Upper lobe of left lung (tissue), 6 donors: ENCODE measurements around the gene SORL1. TPM values are rescaled to one million over a fixed set of nuclear protein-coding genes. Genes with fewer than 3 reads are reported as not detected.

ENCODE experiments used
- ATAC-seq, 2 donors: fragments of 200-7000 bp; cut with Tn5 transposase; one replicate each; pipeline ENCODE4 v1.9.1; 2022; ENCODE audit warnings: mild to moderate bottlenecking in 2 of 2, moderate library complexity in 2 of 2; ENCODE audit not compliant: low FRiP score in 2 of 2
- DNase-seq, 2 donors: peaks; one replicate each; pipeline ENCODE4 v3.0.0-alpha.2; 2019 to 2020
- H3K27ac ChIP-seq, 4 donors: fragments of 200-600 bp; sonication (generic); one replicate each; pipeline ENCODE4 v1.5.1; 2016 to 2019
- H3K27me3 ChIP-seq, 4 donors: fragments of 200-600 bp; sonication (generic); one replicate each; pipeline ENCODE4 v1.5.1; 2017 to 2019
- H3K36me3 ChIP-seq, 4 donors: fragments of 200-600 bp; sonication (generic); one replicate each; pipeline ENCODE4 v1.5.1; 2016 to 2019
- H3K4me1 ChIP-seq, 4 donors: fragments of 200-600 bp; sonication (generic); one replicate each; pipeline ENCODE4 v1.5.1; 2018 to 2019
- H3K4me3 ChIP-seq, 4 donors: fragments of 200-600 bp; sonication (generic); one replicate each; pipeline ENCODE4 v1.5.1; 2017 to 2019; ENCODE audit warnings: mild to moderate bottlenecking in 2 of 4, moderate library complexity in 1 of 4
- H3K9me3 ChIP-seq, 4 donors: fragments of 200-600 bp; sonication (generic); one replicate each; pipeline ENCODE4 v1.5.1; 2018 to 2019
- EP300 ChIP-seq, 4 donors: sonication (generic); formaldehyde crosslinking; IDR thresholded peaks; one replicate each; pipeline ENCODE4 v1.5.1; 2017; ENCODE audit warnings: antibody characterized with exemption in 4 of 4, control low read depth in 2 of 4
- POLR2A ChIP-seq, 4 donors: fragments of 450-650 bp; IDR thresholded peaks; one replicate each; pipeline ENCODE4 v1.5.1; 2016 to 2017; ENCODE audit warnings: antibody characterized with exemption in 4 of 4, mild to moderate bottlenecking in 2 of 4
- POLR2AphosphoS5 ChIP-seq, 2 donors: sonication (generic); formaldehyde crosslinking; IDR thresholded peaks; one replicate each; pipeline ENCODE4 v1.5.1; 2017; ENCODE audit warnings: antibody characterized with exemption in 2 of 2
- WGBS, 2 donors: methylation state at CpG; one replicate each; pipeline ENCODE4 v1.1.5; 2017 to 2018; 5-methylcytosine and 5-hydroxymethylcytosine counted together
- total RNA-seq, 6 donors: library from RNA; depleted of rRNA in 4 of 6; stranded (reverse); fragments of >200 nt in 4 of 6; gene quantifications; one replicate each; pipeline versions ENCODE4 v1.1.0 to v1.2.1, GENCODE V29; 2016 to 2021
- TF ChIP-seq, protein P1 (sequence below), 6 experiments: fragments of 450-650 bp in 4 of 6; fragments of 200-600 bp in 2 of 6; sonication (generic) in 2 of 6; IDR thresholded peaks; one replicate each; pipeline ENCODE4 v1.5.1; 2016 to 2019; ENCODE audit warnings: antibody characterized with exemption in 6 of 6
- donor health status: DM: no; HTN: no; CAD: no; lungs with moderate emphysema.
- donor health status: DM: no; HTN: yes; CAD: no; lungs with severe emphysema.

Gene SORL1
- total RNA-seq, 6 donors from 2014 or later = 33.3 to 85.9 (median 67.2) TPM

- WGBS, 2 donors = 64 to 81% methylated on average over 18 to 19 of the region's 19 CpGs
- Histone ChIP-seq H3K9me3 (no peaks in the 10 kb centered on the region), H3K4me1 (peaks cover 0 to 7% (median 2%) of the 10 kb centered on the region in 4 donors), H3K27me3 (no peaks in the 10 kb centered on the region), H3K27ac (no peak overlapping the region), H3K4me3 (no peak overlapping the region), H3K36me3 (no peaks in the 10 kb centered on the region)
- ATAC-seq (no peak), DNase-seq (no peak)
- TF ChIP-seq, protein P1, sequence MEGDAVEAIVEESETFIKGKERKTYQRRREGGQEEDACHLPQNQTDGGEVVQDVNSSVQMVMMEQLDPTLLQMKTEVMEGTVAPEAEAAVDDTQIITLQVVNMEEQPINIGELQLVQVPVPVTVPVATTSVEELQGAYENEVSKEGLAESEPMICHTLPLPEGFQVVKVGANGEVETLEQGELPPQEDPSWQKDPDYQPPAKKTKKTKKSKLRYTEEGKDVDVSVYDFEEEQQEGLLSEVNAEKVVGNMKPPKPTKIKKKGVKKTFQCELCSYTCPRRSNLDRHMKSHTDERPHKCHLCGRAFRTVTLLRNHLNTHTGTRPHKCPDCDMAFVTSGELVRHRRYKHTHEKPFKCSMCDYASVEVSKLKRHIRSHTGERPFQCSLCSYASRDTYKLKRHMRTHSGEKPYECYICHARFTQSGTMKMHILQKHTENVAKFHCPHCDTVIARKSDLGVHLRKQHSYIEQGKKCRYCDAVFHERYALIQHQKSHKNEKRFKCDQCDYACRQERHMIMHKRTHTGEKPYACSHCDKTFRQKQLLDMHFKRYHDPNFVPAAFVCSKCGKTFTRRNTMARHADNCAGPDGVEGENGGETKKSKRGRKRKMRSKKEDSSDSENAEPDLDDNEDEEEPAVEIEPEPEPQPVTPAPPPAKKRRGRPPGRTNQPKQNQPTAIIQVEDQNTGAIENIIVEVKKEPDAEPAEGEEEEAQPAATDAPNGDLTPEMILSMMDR (IDR thresholded peaks at IDR 0.05) = no peak
- TF ChIP-seq EP300 (IDR thresholded peaks at IDR 0.05) = no peak
- no peak for TF ChIP-seq POLR2A (IDR thresholded peaks at IDR 0.05)
- no peak for TF ChIP-seq POLR2AphosphoS5 (IDR thresholded peaks at IDR 0.05)
Observed at GRCh38 chr11:121671283-121672168, 219.4 kb downstream of the SORL1 start.

GRCh38 chr11:121672630-121673487 is 220.7 kb downstream of the SORL1 start:
- H3K9me3 ChIP-seq = no peaks in the 10 kb centered on the region
- DNase-seq (peak in 1 of 2 donors; percentile 36), ATAC-seq (peak; percentile 8 to 60)
- no peak overlapping the region for H3K27ac ChIP-seq
- no peaks in the 10 kb centered on the region for H3K27me3 ChIP-seq
- H3K4me3 ChIP-seq = no peak overlapping the region
- H3K4me1 ChIP-seq = peaks cover 0 to 7% (median 2%) of the 10 kb centered on the region in 4 donors
- TF ChIP-seq POLR2AphosphoS5 (IDR thresholded peaks at IDR 0.05) = no peak
- H3K36me3 ChIP-seq = no peaks in the 10 kb centered on the region
- WGBS, 2 donors = 69 to 75% methylated on average over 10 to 13 of the region's 13 CpGs

DNA sequence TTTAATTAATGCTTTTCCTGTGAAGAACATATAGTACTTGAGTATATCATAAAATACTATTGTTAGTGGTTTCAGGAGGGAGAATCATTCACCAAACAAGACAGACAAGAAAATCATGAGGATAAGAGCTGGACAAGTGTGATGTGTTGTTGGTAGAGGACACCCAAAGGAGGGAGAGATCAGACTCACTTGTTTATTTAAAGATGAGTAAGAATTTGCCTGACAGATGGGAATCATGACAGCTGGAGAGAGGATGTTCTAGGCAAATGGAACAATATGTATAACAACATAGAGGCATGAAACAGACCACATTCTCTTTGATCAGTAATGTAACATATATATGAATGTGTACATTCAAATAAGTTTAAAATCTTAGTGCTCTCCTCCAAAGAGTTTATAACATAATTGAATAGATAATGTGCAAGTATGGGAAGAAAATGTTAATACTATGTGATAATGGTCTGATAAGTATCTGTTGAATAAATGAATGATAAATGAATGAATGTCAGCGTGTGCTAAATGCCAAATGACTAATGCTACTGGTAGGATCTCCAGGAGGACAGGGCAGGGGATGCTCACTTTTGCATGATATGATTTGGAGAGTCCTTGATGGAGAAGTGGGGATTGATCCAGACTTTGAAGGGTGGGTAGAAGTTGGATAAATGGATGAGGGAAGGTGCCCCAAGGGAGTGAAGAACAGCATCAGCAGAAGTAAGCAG is 229.6 kb downstream of the SORL1 start:
- Histone ChIP-seq H3K9me3 (no peaks in the 10 kb centered on the region), H3K4me1 (no peaks in the 10 kb centered on the region), H3K27me3 (no peaks in the 10 kb centered on the region), H3K36me3 (no peaks in the 10 kb centered on the region), H3K4me3 (no peak overlapping the region), H3K27ac (no peak overlapping the region)
- no peak for TF ChIP-seq POLR2A (IDR thresholded peaks at IDR 0.05)
- TF ChIP-seq POLR2AphosphoS5 (IDR thresholded peaks at IDR 0.05) = no peak
- TF ChIP-seq, protein P1 (IDR thresholded peaks at IDR 0.05) = no peak
- TF ChIP-seq EP300 (IDR thresholded peaks at IDR 0.05) = no peak
- 77 to 88% methylated on average over 1 of the region's 1 CpG for WGBS, 2 donors
- ATAC-seq (no peak), DNase-seq (no peak)

Other genes with a start within 250 kb of the SORL1 start
- 10 to 100 TPM in 5 of 6 donors, 1 to 10 TPM in 1; 9.4 to 79.9 (median 48.8) TPM for gene SC5D, start 159.5 kb upstream of the SORL1 start, total RNA-seq